ENCODE results near the gene RAPGEF6.

DNA sequence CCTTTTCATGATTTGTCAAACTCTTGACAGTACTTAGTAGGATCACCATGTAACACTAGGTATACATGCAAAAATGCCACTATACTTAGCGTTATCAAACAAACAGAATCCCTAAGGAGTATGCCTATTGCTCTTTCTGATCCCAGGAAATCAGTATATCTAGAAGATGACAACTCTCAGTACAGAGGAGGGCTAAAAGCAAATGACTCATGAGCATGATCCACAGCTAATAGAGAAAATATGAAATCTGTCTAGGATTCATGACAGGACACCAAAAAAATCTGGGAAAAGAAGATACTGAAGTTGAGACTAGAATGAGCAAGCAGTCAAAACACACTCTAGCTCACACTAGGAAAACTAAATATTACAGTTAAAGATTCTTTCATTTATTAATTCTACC, 89.2 kb downstream of the RAPGEF6 start:
- TF ChIP-seq, protein P1, sequence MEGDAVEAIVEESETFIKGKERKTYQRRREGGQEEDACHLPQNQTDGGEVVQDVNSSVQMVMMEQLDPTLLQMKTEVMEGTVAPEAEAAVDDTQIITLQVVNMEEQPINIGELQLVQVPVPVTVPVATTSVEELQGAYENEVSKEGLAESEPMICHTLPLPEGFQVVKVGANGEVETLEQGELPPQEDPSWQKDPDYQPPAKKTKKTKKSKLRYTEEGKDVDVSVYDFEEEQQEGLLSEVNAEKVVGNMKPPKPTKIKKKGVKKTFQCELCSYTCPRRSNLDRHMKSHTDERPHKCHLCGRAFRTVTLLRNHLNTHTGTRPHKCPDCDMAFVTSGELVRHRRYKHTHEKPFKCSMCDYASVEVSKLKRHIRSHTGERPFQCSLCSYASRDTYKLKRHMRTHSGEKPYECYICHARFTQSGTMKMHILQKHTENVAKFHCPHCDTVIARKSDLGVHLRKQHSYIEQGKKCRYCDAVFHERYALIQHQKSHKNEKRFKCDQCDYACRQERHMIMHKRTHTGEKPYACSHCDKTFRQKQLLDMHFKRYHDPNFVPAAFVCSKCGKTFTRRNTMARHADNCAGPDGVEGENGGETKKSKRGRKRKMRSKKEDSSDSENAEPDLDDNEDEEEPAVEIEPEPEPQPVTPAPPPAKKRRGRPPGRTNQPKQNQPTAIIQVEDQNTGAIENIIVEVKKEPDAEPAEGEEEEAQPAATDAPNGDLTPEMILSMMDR (conservative IDR thresholded peaks at IDR 0.05; ENCODE audit: low read depth, low read length): no peak
- no peak for TF ChIP-seq EZH2 (IDR thresholded peaks at IDR 0.05; ENCODE audit: borderline replicate concordance, low read depth, low read length, poor library complexity, severe bottlenecking)

Measured in A673 (cell line).